Esophagus muscularis mucosa (tissue), 3 donors: Measurements from ENCODE around the gene RUSC1.

Source experiments
- POLR2A ChIP-seq: fragments of 450-650 bp; IDR thresholded peaks from one replicate; pipeline ENCODE4 v1.6.1; 2017; ENCODE audit warnings: antibody characterized with exemption, moderate library complexity, mild to moderate bottlenecking, low read depth
- POLR2AphosphoS5 ChIP-seq, 2 donors: sonication (generic); formaldehyde crosslinking; IDR thresholded peaks; one replicate each; pipeline ENCODE4 v1.6.1; 2017; ENCODE audit warnings: antibody characterized with exemption in 2 of 2
- TF ChIP-seq, protein P1 (sequence below), 3 experiments: fragments of 200-600 bp in 2 of 3; fragments of 450-650 bp in 1 of 3; sonication (generic) in 2 of 3; IDR thresholded peaks; one replicate each; pipeline ENCODE4 v1.5.1; 2017 to 2019; ENCODE audit warnings: antibody characterized with exemption in 3 of 3, mild to moderate bottlenecking in 2 of 3, moderate library complexity in 1 of 3

- TF ChIP-seq, protein P1, sequence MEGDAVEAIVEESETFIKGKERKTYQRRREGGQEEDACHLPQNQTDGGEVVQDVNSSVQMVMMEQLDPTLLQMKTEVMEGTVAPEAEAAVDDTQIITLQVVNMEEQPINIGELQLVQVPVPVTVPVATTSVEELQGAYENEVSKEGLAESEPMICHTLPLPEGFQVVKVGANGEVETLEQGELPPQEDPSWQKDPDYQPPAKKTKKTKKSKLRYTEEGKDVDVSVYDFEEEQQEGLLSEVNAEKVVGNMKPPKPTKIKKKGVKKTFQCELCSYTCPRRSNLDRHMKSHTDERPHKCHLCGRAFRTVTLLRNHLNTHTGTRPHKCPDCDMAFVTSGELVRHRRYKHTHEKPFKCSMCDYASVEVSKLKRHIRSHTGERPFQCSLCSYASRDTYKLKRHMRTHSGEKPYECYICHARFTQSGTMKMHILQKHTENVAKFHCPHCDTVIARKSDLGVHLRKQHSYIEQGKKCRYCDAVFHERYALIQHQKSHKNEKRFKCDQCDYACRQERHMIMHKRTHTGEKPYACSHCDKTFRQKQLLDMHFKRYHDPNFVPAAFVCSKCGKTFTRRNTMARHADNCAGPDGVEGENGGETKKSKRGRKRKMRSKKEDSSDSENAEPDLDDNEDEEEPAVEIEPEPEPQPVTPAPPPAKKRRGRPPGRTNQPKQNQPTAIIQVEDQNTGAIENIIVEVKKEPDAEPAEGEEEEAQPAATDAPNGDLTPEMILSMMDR (IDR thresholded peaks at IDR 0.05): no peak
- TF ChIP-seq POLR2A (no peak), POLR2AphosphoS5 (IDR thresholded peaks at IDR 0.05) (no peak)
These were observed 26.0 kb upstream of the RUSC1 start for GRCh38 chr1:155294520-155295182.
